ENCODE measurements around the gene NOL3.

GRCh38 chr16:67182288-67182687 lies 11.9 kb downstream of the NOL3 start:
- TF ChIP-seq, protein P1, sequence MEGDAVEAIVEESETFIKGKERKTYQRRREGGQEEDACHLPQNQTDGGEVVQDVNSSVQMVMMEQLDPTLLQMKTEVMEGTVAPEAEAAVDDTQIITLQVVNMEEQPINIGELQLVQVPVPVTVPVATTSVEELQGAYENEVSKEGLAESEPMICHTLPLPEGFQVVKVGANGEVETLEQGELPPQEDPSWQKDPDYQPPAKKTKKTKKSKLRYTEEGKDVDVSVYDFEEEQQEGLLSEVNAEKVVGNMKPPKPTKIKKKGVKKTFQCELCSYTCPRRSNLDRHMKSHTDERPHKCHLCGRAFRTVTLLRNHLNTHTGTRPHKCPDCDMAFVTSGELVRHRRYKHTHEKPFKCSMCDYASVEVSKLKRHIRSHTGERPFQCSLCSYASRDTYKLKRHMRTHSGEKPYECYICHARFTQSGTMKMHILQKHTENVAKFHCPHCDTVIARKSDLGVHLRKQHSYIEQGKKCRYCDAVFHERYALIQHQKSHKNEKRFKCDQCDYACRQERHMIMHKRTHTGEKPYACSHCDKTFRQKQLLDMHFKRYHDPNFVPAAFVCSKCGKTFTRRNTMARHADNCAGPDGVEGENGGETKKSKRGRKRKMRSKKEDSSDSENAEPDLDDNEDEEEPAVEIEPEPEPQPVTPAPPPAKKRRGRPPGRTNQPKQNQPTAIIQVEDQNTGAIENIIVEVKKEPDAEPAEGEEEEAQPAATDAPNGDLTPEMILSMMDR (IDR thresholded peaks at IDR 0.05; ENCODE audit: insufficient read depth, low read length): no peak
- TF ChIP-seq GABPA (IDR thresholded peaks at IDR 0.05; ENCODE audit: low read depth) (no peak), POLR2AphosphoS5 (IDR thresholded peaks at IDR 0.05; ENCODE audit: low read depth) (no peak), REST (IDR thresholded peaks at IDR 0.05; ENCODE audit: insufficient replicate concordance, low read depth) (no peak)
